Measurements from ENCODE around the gene MISP. TPM values are rescaled to one million over a fixed set of nuclear protein-coding genes. Genes with fewer than 3 reads are reported as not detected.
"Not testable (repeated sequence)": the region's sequence is repeated elsewhere in the genome, so short reads cannot be mapped to it uniquely, and the experiment has no call there.

MISP gene
- total and polyA plus RNA-seq, 2 experiments from 2014 or later: 0.27 to 0.28 TPM

GRCh38 chr19:743168-743687 is 7.7 kb upstream of the MISP start:
- Mint-ChIP-seq H3K4me1 (no peaks in the 10 kb centered on the region), H3K36me3 (ENCODE audit: low read depth) (no peaks in the 10 kb centered on the region; the same call in 1 of the 3 replicates), H3K27ac (no peak overlapping the region), H3K4me3 (no peak overlapping the region), H3K27me3 (ENCODE audit: insufficient read depth, low read depth, poor library complexity) (peaks cover 11% of the 10 kb centered on the region), H3K9me3 (peaks cover 26% of the 10 kb centered on the region; the same call in 2 of the 3 replicates)
- H3F3A ChIP-seq (replicated peaks; ENCODE audit: low read depth): 0 out of 2 replicates have a peak, but pooled peaks cover 3% of the 10 kb centered on the region
- DNase-seq (ENCODE audit: low spot score) (peak; percentile 78), ATAC-seq (no peak)
- no peak overlapping the region for H3K27ac ChIP-seq (ENCODE audit: low read depth)
- H4K20me1 ChIP-seq (replicated peaks; ENCODE audit: insufficient read depth): no peaks in the 10 kb centered on the region; the same call in 1 of the 2 replicates
- H3K4me1 ChIP-seq (ENCODE audit: insufficient read depth): no peaks in the 10 kb centered on the region
- no peaks in the 10 kb centered on the region for H3K36me3 ChIP-seq (ENCODE audit: insufficient read depth)
- no peaks in the 10 kb centered on the region for H3K27me3 ChIP-seq (ENCODE audit: insufficient read depth)
- no peaks in the 10 kb centered on the region for H3K79me2 ChIP-seq (replicated peaks; ENCODE audit: insufficient read depth)
- no peak overlapping the region for H2AFZ ChIP-seq
- no peaks in the 10 kb centered on the region for H3K9me2 ChIP-seq (ENCODE audit: insufficient read depth)
- H3K4me2 ChIP-seq: no peak overlapping the region
- H3K4me3 ChIP-seq: no peak overlapping the region
- TF ChIP-seq ETS1 (IDR thresholded peaks at IDR 0.05) (no peak), NANOG (IDR thresholded peaks at IDR 0.05; ENCODE audit: borderline replicate concordance) (no peak), STAT1 (IDR thresholded peaks at IDR 0.05; ENCODE audit: unreplicated experiment) (no peak), POLR2AphosphoS5 (IDR thresholded peaks at IDR 0.05; ENCODE audit: low read depth) (no peak), ZNF114 (CRISPR knock-in tag; IDR thresholded peaks at IDR 0.05) (no peak), CREB1 (CRISPR knock-in tag; IDR thresholded peaks at IDR 0.05; ENCODE audit: low read depth) (no peak), CTCF (conservative IDR thresholded peaks at IDR 0.05; ENCODE audit: low read depth in 2 of 2) (no peak)

- ATAC-seq; H3K4me3 ChIP-seq; H3K27ac Mint-ChIP-seq; H3K27me3 Mint-ChIP-seq (ENCODE audit: insufficient read depth, low read depth, poor library complexity); H3K4me3 Mint-ChIP-seq; H3K36me3 ChIP-seq (ENCODE audit: insufficient read depth); H2AFZ ChIP-seq; H3K4me2 ChIP-seq; H3K4me1 ChIP-seq (ENCODE audit: insufficient read depth); H3K4me1 Mint-ChIP-seq; H3K27me3 ChIP-seq (ENCODE audit: insufficient read depth); H3F3A ChIP-seq (replicated peaks; ENCODE audit: low read depth); DNase-seq (ENCODE audit: low spot score); H4K20me1 ChIP-seq (replicated peaks; ENCODE audit: insufficient read depth); H3K79me2 ChIP-seq (replicated peaks; ENCODE audit: insufficient read depth); H3K9me2 ChIP-seq (ENCODE audit: insufficient read depth); H3K36me3 Mint-ChIP-seq (ENCODE audit: low read depth); H3K27ac ChIP-seq (ENCODE audit: low read depth): not testable (repeated sequence)
- H3K9me3 Mint-ChIP-seq: peaks cover 26% of the 10 kb centered on the region; the same call in 2 of the 3 replicates
Measured at GRCh38 chr19:745138-745537, 5.8 kb upstream of the MISP start.
